T-helper 2 cell treated with Interferon-gamma antibody and Interleukin-4, amounts not matched to agents 100 ng/mL and 5 ng/mL, for 36 hours (primary cell): ENCODE results near the gene AOPEP. TPM values are rescaled to one million over a fixed set of nuclear protein-coding genes. Genes with fewer than 3 reads are reported as not detected.

Experiments
- intact Hi-C: fragments of 100-400 bp; cut with micrococcal nuclease; formaldehyde crosslinking; loops from one replicate; pipeline ENCODE4 v1.15.1; 2023
- total RNA-seq: library from RNA; stranded (reverse); gene quantifications from 2 replicates; pipeline ENCODE4 v1.2.3, GENCODE V29; 2022

Gene AOPEP
- total RNA-seq, 1 donor from 2014 or later = 14.1 TPM

GRCh38 chr9:94758031-94758430 is 31.5 kb downstream of the AOPEP start:
- intact Hi-C loops = no loop called here

- intact Hi-C loops = no loop called here
These were observed 32.4 kb downstream of the AOPEP start for GRCh38 chr9:94758880-94759279.

- intact Hi-C loops = no loop called here
These were observed 33.5 kb downstream of the AOPEP start for GRCh38 chr9:94760010-94760409.

- intact Hi-C loops = no loop called here
These were observed 34.2 kb downstream of the AOPEP start for GRCh38 chr9:94760660-94761059.

- intact Hi-C loops = no loop called here
These were observed 35.0 kb downstream of the AOPEP start for GRCh38 chr9:94761481-94761880.

- intact Hi-C loops = no loop called here
These were observed 41.0 kb downstream of the AOPEP start for GRCh38 chr9:94767331-94768072.

GRCh38 chr9:94768766-94769165 is 42.3 kb downstream of the AOPEP start:
- intact Hi-C loops = no loop called here

- intact Hi-C loops = no loop called here
These were observed 43.8 kb downstream of the AOPEP start for GRCh38 chr9:94770334-94770733.

- intact Hi-C loops = no loop called here
These were observed 44.6 kb downstream of the AOPEP start for GRCh38 chr9:94771096-94771495.

GRCh38 chr9:94772144-94772543 is 45.6 kb downstream of the AOPEP start:
- intact Hi-C loops = no loop called here

GRCh38 chr9:94772639-94773303 is 46.3 kb downstream of the AOPEP start:
- intact Hi-C loops = no loop called here

- intact Hi-C loops = no loop called here
These were observed 47.2 kb downstream of the AOPEP start for GRCh38 chr9:94773655-94774054.

- intact Hi-C loops = no loop called here
These were observed 51.5 kb downstream of the AOPEP start for GRCh38 chr9:94778013-94778412.

- intact Hi-C loops = no loop called here
These were observed 52.5 kb downstream of the AOPEP start for GRCh38 chr9:94779031-94779430.

GRCh38 chr9:94779693-94780290 is 53.3 kb downstream of the AOPEP start:
- intact Hi-C loops = loop anchor here (10.0 kb wide), 1 partner anchor 175 kb away; no protein-coding TSS in a partner anchor

- intact Hi-C loops = loop anchor here (10.0 kb wide), 1 partner anchor 174 kb away; no protein-coding TSS in a partner anchor
These were observed 54.0 kb downstream of the AOPEP start for GRCh38 chr9:94780516-94780950.

- intact Hi-C loops = loop anchor here (1.0 to 10.0 kb wide), 2 partner anchors 172 to 345 kb away; no protein-coding TSS in a partner anchor
These were observed 56.0 kb downstream of the AOPEP start for GRCh38 chr9:94782355-94783101.

GRCh38 chr9:94783102-94783682 is 56.7 kb downstream of the AOPEP start:
- intact Hi-C loops = loop anchor here (1.0 to 10.0 kb wide), 2 partner anchors 172 to 344 kb away; no protein-coding TSS in a partner anchor

GRCh38 chr9:94783928-94784327 is 57.4 kb downstream of the AOPEP start:
- intact Hi-C loops = loop anchor here (1.0 to 10.0 kb wide), 2 partner anchors 171 to 343 kb away; no protein-coding TSS in a partner anchor

GRCh38 chr9:94785215-94786169 is 59.0 kb downstream of the AOPEP start:
- intact Hi-C loops = loop anchor here (10.0 kb wide), 1 partner anchor 169 kb away; no protein-coding TSS in a partner anchor
